CD4-positive, alpha-beta T cell treated with Interleukin-6 for 4 hours (primary cell): ENCODE results near the gene CACNB4.
"Not testable (repeated sequence)": the region's sequence is repeated elsewhere in the genome, so short reads cannot be mapped to it uniquely, and the experiment has no call there.

Experiments used
- DNase-seq: peaks from one replicate; pipeline ENCODE4 v3.0.0-alpha.2; 2020; ENCODE audit warnings: mixed read lengths

The CACNB4 gene

DNA sequence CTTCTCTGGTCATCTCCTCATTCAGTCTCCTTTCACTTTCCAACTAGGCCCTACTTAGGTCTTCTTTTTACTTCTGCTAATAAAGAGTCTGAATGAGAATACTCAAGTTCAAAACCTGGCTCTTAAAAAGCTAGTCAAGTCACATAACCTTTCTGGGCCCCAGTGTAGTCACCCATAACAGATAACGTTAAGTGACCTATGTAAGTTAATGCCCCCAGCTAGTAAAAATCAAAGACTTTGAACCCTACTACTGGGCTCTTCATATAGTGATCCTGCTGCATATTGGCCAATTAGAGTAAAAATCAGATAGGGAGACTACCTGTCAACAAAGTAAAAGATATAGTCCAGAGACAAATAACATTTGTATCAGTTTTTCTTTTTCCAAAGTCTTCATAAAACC, 288.4 kb downstream of the CACNB4 start:
- DNase-seq = no peak

DNA sequence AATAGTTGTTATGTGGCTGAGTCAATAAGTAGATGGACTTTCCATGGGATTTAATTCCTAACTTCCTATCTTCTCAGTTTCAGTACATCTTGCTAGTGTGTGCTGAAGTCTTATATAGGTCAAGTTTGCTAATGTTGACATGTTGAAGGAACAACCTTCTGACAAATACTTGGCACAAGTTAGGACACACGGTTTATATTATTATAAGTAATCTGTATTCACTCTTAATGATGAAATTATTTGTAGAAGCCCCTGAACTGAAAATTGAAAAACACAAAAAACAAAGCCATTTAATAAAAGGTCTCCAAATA, 289.8 kb downstream of the CACNB4 start:
- DNase-seq = no peak

GRCh38 chr2:151808258-151809072, 290.4 kb downstream of the CACNB4 start:
- DNase-seq = no peak

GRCh38 chr2:151805961-151806360, 292.9 kb downstream of the CACNB4 start:
- DNase-seq = no peak

DNA sequence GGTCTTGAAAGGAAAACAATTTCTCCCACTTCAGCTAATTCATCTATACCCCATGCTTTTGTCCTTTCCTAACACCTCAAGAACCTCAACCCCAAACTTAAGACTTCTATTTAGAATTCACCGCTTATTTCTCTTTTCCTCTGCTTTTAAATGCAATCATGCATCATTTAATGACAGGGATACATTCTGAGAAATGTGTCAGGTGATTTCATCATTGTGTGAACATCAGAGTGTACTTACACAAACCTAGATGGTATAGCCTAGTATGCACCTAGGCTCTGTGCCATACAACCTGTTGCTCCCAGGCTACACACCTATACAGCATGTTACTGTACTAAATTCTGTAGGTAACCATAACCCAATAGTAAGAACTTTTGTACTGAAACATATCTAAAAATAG, 293.5 kb downstream of the CACNB4 start:
- no peak for DNase-seq

GRCh38 chr2:151803811-151804210, 295.0 kb downstream of the CACNB4 start:
- no peak for DNase-seq

- DNase-seq = no peak
These were observed 296.5 kb downstream of the CACNB4 start for GRCh38 chr2:151802315-151802714.

DNA sequence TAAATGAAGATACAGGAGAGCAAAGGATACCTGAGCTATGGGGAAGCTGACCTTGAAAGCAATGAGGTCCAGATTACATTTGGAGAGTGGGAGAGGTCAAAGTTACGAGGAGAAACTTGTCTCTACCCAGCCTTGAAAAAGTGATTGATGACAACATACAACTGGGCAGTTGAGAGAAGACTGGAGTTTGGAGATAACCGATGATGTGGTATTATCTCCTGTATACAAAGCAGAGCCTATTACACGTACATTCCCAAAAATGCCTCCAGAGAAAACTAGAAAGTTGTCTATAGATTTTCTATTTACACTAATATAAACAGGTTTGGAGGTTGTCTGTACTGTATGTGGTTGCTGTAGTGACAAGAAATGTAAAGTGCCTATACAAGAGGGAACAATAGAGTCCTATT, 299.0 kb downstream of the CACNB4 start:
- DNase-seq = no peak

DNA sequence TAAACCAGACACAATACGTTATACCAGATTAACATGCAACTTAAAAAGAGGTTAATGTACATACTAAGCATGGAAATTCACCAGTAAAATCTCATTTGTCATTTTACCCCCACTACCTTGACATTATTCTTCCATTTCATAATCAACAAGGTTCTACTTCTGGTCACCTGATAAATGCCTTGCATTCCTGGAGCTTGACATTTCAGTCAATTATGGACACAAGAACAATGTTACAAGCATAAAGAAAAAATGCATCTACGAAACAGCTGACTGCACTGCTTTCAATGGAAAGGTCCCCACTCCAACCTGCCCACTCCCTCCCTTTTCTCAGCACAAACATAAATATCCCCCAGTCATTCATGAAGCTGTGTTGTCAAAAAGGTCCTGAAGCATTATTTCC, 302.1 kb downstream of the CACNB4 start:
- no peak for DNase-seq

- DNase-seq = no peak
These were observed 303.1 kb downstream of the CACNB4 start for GRCh38 chr2:151795646-151796240.

DNA sequence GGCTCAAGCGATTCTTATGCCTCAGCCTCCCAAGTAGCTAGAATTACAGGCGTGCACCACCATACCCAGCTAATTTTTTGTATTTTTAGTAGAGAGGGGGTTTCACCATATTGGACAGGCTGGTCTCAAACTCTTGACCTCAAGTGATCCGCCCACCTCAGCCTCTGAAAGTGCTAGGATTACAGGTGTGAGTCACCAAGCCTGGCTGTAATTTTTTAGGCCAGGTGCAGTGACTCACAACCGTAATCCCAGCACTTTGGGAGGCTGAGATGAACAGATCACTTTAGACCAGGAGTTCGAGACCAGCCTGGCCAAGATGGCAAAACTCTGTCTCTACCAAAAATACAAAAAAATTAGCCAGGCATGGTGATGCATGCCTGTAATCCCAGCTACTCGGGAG, 304.4 kb downstream of the CACNB4 start:
- DNase-seq = not testable (repeated sequence)

DNA sequence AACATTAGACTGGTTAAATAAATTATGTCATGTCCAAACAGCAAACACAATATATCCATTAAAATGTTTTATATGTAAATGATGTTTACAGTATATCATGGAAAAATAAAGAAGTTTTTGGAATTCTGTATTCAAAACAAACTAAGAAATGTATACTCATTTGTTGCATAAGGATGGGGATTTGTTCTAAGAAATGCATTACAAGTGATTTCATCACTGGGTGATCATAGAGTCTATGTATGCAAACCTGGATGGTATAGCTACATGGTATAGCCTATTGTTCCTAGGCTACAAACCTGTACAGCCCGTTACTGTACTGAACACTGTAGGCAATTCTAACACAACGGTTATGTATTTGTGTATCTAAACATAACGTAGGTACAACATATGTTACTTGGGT, 305.7 kb downstream of the CACNB4 start:
- DNase-seq = no peak

DNA sequence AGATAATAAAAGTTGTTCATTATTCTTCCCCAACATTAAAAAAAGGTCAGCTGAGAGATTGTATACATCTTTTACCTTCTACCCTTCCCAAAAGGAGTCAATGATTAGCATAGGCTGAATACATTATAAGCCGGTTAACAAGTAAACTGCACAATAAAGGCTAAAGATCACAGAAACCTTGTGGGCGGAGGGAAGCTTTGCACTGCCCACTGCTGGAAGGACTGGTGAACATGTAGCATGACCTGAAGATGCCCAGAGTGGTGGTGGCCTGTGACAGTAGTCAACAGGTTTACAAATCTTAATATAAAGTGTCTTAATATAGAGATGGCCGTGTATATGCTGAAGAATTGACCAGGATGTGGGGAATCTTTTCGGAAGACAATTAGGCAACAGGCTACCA, 306.3 kb downstream of the CACNB4 start:
- DNase-seq = no peak

GRCh38 chr2:151791545-151791944, 307.3 kb downstream of the CACNB4 start:
- no peak for DNase-seq

- no peak for DNase-seq
These were observed 308.2 kb downstream of the CACNB4 start for GRCh38 chr2:151790689-151791088.

GRCh38 chr2:151789055-151789834, 309.6 kb downstream of the CACNB4 start:
- DNase-seq = no peak

DNA sequence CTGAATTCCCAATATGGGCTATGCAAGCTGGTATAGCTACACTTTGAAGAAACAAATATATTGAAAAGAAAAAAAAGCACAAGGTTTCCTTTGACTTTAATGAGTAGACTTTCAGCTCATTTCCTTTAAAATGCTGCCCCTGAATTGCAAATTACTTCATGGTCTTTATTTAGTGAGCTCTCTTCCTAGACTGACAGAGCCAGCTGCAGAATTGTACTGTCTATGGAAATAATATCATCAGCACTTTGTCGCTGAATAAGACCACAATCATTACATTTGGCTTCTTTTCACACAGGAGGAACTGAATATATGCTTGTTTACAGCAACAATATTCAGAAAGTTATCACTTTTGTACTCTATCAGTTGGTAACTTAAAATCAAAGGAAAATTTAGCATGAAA, 312.4 kb downstream of the CACNB4 start:
- DNase-seq = no peak

DNA sequence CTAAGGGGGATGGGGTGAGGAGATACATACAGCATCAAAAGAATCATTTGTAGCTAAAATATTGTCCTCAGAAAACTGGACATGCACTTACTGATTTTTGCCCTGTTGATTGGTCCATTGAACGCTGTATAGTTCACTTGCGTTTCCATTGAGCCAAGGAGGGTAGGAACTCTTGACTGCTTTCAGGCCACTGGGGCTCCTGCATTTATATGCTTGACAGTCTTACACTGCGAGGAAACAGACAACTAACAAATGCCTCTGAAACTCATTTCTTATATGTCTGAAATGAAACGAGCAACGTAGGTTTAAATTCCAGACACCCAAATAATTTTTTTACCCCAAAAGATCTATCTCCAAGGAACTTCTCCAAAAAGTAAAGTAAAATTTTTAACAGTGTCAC, 312.8 kb downstream of the CACNB4 start:
- no peak for DNase-seq

DNA sequence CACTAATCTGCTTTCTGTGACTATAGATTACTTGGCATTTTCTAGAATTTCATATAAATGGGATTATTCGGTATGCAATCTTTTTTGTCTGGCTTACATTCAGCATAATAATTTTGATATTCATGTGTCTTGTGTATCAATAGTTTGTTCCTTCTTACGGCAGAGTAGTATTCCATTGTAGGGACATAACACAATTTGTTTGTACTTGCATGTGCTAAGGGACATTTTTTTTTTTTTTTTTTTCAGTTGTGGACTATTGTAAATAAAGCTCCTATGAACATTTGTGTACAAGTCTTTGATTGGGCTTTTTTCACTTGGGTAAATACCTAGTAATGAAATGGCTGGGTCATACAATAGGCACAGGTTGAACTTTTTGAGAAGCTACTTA, 315.7 kb downstream of the CACNB4 start:
- DNase-seq = no peak
